Fibroblast of skin of left quadriceps (primary cell): ENCODE data around the gene TADA1.
"Not testable (repeated sequence)": the region's sequence is repeated elsewhere in the genome, so short reads cannot be mapped to it uniquely, and the experiment has no call there.

Experiments
- DNase-seq, 2 experiments: peaks; one replicate each; pipeline ENCODE4 v3.0.0-alpha.2; 2013; ENCODE audit warnings: low read depth in 2 of 2

Gene TADA1

DNA sequence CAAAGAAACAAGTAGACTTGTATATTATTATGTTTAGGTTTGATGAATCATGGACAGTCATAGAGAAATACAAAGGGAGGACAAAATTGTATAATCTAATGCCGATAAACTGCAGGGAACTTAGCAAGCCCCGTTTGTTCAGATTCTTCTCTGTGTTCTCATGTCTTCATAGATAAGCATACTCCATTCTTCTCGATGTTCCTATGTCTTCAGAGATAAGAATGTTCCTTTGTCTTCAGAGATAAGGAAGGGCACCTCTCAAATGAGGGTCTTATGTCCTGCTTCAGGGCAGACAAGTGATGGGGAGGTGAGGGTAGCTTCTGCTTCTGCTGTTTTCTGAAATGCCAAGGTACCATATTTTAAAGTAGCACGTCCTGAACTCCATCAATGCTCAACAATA lies 19.7 kb upstream of the TADA1 start:
- no peak for DNase-seq

DNA sequence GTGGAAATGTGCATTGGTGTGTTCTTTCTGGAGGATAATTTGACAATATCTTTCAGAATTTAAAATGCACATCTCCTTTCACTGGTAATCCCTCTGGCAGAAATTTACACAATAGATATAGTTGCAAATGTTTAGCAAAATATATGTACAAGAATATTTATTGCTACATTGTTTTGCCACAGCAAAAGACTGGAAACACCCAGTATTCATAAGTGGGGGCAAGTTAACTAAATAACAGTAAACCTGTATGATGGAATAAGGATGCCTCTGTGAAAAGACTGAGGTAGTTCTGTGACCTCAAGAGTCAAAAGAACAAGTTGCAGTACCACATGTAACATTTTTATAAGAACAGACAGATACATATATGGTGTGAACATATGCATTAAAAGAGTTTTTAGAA lies 13.7 kb upstream of the TADA1 start:
- DNase-seq, result no peak

DNA sequence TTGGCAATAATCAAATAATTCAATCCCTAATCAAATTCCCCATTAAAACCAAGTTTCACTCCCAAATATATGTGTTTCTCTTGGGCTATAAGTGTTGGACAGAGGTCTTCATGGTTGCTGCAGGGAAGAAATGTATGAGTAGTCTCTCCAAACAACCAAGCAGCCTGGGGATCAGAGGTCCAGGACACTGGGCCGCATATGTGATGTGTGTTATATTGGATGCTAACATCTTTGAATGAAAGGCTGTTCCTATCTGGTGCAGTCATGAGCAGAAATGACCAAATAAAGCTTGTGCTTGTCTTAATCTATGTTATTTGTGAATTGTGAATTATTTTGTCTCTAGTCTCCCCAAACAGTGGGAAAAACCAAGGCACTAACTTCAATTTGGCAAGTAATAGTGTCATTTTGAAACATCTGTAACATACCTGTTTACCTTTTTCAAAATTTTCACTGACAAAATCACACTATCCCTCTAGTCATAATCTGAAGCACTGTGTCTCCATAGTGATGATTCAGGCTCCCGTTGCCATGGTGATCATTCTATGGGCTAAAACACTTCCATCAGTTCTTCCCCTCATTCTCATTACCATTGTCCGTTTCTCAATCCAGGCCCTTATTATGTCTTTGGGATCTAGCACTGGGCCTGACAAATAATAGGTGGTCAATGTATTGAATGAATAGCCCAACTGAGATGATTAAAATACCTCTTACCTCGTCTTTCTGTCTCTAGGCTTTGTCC lies 12.5 kb upstream of the TADA1 start:
- DNase-seq, result no peak

DNA sequence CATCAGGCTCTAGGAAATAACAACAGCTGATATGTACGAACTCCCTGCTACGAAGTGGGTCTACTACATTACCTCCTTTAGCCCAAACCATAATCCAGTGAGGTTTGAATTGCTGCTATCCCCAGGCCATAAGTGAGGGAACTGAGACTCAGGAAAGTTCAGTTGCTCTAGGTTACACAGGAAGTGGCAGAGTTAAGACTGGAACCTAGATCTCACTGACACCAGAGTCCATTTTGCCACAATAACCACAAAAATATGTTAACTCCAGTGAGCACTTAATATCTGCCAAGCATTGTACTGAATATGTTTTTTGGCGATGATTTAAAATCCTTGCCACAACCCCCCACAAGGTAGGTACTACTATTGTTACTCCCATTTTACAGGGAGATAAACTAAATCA lies 8.9 kb upstream of the TADA1 start:
- no peak for DNase-seq

DNA sequence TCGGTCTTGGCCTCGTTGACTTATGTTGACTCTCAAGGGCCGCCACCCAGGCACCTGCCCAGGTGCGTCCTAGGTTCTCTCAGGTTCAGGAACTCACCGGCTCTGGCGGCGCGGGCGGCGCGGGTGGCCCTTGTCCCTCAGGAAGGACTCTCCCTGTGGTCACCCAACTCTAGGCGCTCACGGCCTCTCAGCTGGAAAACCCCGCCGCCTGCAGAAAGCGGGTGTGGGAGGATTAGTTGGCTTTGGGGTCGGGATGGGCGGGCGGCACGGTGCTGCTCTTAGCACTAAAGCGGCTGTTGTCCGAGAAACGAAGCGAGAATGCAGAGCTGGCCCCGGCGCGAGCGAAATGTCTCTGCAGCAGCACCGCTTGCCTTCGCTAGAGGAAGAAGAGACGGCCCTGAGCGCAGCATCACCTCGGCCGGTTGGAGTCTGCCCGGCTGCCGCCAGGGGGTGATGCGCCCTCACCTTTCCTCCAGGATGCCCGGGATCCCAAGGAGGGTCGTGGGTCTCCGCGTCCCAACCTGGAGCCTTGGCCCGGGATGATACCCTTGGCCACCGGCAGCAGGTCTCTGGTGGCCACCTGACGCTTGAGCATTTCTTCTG lies 8.1 kb upstream of the TADA1 start:
- no peak for DNase-seq

DNA sequence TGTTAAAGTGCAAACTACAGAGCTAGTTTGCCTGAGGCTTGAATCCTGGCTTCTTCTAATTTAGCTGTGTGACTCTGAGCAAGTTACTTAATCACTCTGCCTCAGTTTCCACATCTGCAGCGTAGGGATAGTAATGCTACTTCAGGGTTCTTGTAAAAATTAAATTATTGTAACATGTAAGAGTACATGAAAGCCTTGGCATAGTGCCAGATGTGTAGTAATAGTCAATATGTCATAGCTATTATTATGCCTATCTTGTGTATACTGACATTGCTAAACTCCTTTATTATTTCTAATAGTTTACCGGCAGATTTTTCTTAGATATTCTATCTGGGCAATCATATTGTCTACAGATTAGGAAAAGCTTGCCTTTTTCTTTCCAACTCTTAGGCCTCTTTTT lies 6.8 kb upstream of the TADA1 start:
- DNase-seq, result no peak

DNA sequence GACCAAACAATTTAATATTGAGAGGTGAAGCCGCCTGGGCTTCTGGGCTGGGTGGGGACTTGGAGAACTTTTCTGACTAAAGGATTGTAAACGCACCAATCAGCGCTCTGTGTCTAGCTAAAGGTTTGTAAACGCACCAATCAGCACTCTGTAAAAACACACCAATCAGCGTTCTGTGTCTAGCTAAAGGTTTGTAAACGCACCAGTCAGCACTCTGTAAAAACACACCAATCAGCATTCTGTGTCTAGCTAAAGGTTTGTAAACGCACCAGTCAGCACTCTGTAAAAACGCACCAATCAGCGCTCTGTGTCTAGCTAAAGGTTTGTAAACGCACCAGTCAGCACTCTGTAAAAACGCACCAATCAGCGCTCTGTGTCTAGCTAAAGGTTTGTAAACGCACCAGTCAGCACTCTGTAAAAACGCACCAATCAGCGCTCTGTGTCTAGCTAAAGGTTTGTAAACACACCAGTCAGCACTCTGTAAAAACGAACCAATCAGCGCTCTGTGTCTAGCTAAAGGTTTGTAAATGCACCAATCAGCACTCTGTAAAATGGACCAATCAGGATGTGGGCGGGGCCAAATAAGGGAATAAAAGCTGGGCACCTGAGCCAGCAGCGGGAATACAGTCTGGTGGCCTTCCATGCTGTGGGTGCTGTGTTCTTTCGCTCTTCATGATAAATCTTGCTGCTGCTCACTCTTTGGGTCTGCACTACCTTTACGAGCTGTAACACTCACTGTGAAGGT lies 2.3 kb upstream of the TADA1 start:
- not testable (repeated sequence) for DNase-seq

DNA sequence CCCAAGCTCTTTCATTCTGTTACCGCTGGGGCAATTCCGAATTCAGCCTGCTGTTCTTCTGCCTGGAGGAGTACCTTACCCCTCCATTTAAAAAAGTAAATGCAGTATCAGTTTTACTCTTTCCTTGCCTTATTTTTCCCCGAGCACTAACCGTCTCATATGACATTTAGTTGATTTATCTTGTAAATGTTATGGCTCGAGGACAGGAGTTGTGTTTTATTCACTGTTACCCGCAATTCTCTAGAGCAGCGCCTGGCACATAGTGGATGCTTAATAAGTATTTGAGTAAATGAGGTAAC lies 425 bp upstream of the TADA1 start:
- no peak for DNase-seq

DNA sequence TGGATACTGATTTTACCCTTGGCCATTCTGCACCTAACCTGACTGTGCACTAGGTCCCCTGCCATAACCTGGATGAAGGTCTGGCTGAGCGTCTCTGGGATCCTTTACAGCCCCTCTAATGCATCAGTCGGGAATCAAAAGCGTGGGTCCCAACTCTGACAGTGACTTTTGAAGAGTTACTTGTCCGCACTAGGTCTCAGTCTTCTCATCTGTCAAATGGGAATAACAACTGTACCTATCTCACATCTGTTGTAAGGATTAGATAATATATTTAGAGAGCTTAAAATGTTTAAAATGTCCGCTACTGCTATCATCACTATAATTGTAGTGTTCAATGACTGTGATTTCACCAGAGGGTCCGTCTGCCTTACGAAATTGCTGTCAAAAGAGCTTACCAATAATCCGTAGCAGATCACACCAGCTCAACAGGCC lies 746 bp downstream of the TADA1 start:
- DNase-seq, result no peak

DNA sequence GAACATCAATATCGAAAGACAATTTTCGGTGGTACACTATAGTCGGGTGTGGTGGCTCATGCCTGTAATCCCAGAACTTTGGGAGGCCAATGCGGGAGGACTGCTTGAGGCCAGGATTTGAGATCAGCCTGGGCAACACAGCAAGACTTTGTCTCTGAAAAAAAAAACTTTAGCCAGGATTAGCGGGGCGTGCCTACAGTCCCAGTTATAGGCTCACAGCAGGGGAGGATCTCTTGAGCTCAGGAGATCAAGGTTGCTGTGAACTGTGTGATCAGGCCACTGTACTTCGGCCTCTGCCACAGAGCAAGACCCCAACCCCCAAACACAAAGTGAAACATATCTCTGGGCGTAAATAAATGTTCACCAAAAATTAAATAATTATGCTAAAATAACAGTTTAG lies 1.6 kb downstream of the TADA1 start:
- no peak for DNase-seq

DNA sequence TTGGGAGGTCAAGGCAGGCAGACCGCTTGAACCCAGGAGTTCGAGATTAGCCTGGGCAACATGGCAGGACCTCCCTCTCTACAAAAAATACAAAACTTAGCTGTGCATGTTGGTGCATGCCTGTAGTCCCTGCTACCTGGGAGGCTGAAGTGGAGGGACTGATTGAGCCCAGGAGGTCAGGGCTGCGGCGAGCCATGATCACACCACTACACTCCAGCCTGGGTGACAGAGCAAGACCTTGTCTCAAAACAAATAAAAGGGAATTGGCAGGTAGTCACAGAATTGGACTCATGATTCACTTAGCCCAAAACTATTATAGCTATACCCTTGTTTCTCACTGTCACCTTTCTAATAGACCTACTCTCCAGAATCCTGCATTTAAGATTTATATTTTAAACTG lies 5.5 kb downstream of the TADA1 start:
- no peak for DNase-seq

DNA sequence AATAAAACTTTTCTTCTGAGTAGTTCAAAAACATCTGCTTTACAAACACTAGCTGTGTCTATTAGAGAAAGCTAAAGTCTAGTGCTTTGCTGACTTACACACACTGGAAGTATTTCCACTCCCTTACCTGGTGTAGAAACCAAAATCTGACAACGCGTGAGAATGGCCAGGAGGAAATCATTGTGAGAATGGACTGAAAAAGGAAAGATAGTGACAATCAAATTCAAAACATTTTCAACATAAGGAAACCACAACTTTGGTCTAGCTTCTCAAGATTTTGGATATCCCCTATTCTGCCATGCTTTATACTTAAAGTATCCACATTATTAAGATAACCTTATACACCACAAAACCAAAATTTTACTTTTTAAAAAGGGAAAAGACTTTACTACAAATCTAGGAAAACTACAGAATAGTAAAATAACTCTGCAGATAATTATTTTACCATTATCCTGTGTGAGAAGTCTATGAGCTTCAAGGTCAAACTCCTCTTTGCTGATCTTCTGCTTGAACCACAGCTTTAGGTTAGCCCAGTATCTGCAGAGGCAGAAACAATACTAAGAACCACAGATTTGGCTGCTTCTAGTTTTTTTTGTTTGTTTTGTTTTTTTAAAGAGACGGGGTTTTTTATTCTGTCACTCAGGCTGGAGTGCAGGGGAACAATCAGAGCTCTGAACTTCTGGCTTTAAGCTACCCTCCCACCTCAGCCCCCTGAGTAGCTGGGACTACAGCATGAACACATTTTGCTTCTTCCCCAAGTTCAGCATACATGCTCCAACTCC lies 6.6 kb downstream of the TADA1 start:
- no peak for DNase-seq

DNA sequence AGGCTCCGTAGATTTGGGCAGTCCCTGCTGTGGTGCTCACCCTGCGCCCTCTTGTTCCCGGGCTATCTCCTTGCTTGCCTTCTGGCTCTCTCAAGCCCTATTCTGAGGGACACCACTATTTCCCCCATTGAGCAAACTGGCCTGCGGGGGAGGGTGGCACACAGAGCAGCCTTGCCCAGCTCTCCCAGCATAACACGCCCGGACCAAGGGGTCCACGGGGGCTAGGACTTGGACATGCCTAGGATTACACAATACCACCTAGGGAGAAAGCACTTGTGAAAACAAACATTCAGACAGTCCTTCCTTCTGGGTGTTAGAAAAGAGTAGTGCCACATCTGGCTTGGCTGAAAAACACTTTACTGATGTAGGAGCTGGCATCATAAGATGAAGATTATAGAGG lies 7.4 kb downstream of the TADA1 start:
- DNase-seq, result no peak

DNA sequence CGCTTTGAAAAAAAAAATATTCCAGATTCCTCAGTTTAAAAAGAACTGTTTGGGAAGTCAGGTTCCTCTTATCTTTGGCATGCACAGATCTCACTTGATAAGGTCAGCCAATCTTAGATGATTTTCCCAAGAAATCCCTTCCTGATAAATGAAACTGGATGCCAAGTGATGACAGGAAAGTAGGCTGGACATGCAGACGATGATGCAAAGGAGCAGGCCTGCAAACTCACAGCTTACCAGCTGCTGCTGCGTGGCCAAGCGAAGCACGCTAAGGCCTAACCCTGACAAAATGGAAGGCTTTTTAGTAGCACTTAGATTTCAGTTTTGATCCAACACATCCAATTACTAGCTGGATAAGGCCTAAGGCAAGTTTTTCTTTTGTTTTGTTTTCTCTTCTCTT lies 10.1 kb downstream of the TADA1 start:
- DNase-seq, result no peak

DNA sequence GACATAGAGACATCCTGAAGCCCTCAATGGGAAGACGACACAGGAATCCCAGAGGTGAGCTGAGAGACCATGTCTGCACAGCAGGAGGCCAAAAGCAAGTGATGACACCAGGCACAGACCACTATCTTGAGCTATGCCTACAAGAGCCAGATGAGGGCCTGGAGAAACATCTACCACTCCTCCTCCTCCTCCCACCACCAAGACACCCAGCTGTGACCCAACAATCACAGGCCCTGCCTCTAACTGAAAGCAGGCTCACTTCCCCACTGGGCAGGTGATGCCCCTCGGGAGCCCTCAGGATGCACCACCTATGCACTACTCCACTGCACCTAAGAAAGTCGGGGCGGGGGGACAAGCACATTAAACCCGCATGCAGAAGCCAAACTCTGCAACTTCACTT lies 16.5 kb downstream of the TADA1 start:
- DNase-seq, result no peak

DNA sequence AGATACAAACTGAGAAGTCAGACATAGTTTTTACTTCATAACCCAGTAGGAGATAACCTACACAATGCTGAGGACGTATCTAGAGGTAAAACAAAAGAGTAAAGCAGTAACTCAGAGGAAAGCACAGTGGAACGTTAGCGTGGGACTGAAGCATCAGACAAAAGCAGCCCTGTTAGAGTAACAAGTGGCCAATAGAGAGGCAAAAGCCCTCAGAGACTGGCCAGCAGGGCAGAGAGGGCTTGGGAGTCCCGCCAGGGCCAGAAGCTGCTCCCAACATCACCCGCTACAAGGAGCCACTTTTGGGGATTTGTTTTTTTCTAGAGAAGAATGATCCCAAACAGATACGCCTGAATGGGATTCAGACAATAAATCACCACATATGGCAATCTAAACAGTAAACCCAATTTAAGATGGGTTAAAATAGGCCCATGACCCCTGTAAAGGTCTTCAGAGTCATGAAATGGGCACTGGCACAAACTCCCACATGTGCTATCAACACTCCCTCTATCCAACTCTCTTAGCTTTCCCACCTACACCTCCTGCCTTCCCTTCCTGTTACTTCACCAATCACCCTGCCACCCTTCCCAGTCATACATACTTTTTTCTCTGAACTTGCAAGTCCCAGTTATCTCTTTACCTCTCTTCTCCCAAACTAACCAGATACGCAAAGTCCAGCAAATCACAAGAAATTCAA lies 17.2 kb downstream of the TADA1 start:
- DNase-seq, result no peak

DNA sequence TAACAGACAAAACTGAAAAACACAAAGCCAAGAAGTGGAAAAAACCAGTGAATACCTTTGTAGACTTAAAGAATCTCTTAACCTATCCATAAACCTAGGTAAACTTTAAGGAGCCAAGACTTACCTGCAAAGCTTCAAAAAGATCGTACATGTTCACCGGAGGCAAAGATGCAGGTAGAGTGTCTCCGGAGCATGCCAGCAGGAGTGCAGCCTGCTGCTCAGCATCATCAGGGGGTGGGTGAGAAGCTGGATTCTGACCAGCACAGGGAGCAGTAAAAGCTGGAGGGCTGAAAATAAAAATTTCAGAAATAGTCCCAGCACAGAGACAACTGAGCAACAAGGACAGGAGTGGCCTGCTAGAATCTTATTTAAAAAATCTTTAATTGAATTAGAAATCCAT lies 18.1 kb downstream of the TADA1 start:
- no peak for DNase-seq

DNA sequence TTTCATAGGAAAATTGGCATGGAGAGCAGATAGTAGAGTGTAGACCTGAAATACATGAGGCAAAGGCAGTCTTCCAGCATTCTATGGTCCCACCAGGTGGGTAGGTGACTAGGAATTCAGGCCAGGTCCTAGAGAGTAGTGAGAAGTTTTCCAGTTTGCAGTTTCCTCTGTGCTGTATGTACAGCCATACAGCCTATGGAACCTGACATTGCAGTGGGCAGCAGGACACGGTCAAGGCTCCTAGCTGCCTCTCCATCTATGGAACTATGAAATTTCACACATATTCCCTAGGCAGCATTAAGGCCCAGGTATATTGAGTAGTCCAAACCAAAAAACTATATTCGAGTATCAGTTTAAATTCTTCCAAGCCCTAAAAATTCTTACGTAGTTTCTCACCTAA lies 20.5 kb downstream of the TADA1 start:
- no peak for DNase-seq

DNA sequence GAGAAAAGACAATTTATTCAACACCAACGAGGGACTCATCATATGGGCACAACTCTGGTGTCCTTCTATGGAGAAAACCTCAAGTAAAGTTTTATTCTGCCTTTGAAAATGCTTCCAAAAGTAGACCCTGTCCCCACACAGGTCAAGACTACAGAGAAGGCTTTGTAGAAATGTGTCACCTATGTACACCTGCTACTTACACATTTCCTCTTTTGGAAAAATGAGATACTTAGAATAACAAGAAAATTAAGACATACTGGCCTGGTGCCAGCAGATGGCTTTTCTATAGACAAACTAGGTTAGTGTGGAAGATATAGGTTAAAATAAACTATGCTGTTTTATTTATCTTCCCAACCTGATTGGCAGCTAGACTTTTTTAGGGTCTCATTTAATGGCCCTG lies 23.1 kb downstream of the TADA1 start:
- no peak for DNase-seq

DNA sequence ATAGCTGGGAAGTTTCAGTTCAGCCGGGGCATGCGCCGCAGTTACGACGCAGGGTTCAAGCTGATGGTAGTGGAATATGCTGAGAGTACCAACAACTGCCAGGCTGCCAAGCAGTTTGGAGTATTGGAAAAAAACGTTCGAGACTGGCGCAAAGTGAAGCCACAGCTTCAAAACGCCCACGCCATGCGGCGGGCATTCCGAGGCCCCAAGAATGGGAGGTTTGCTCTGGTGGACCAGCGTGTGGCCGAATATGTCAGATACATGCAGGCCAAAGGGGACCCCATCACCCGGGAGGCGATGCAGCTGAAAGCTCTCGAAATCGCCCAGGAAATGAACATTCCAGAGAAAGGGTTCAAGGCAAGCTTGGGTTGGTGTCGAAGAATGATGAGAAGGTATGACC lies 26.9 kb downstream of the TADA1 start:
- no peak for DNase-seq

DNA sequence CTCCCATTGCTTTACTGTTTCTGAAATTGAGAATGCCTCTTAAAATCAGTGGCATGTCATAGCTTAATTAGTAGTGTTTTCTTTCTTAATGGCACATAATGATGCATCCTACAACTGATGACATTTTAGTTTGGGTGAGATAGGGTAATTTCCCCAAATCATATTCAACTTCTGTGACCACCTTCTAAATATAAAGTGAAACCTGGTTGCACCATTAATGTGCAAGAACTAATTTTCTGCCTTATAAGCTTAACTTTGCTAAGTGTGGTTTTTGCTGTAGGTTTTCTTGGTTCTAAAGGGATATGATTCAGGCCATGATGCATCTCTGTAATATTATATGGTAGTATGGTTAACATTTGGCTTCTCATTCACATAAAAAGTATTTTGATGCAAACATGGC lies 27.9 kb downstream of the TADA1 start:
- DNase-seq, result no peak

DNA sequence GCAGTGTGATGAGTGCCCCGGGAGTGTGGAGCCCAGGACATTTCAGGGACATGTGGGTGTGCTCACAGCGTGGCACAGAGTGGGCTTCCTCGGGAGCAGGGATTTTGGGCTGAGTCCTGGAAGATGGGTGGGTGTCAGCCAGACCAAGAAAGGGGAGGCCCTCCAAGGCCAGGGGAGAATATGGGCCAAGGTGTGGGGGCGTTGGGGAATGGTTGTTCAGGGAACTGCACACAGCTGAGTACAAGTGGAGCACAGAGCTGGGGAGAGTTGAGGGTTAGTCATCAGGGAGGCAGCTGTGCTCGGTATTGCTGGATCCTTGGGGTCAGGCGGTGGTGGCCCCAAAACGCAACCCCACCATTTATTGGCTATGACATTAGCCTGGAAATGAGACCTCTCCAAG lies 31.3 kb downstream of the TADA1 start:
- DNase-seq, result no peak
